Activated B cell treated with CpG ODN at 0.5 μM for 24 hours (primary cell): ENCODE measurements around the gene FCHSD2. TPM values are rescaled to one million over a fixed set of nuclear protein-coding genes. Genes with fewer than 3 reads are reported as not detected.

ENCODE experiments used
- ATAC-seq: fragments of 200-7000 bp; cut with Tn5 transposase; one replicate; pipeline ENCODE4 v1.10.0; 2021; ENCODE audit warnings: low read depth, mild to moderate bottlenecking, moderate library complexity
- CTCF ChIA-PET: fragments of 350-600 bp; sonication (Branson Sonifier 250); formaldehyde crosslinking; loops from one replicate; lab custom pipeline; 2021; ENCODE audit warnings: antibody characterized with exemption; lab: Charles Lee
- POLR2A ChIA-PET: fragments of 350-600 bp; sonication (Branson Sonifier 250); formaldehyde crosslinking; loops from one replicate; lab custom pipeline; 2021; ENCODE audit warnings: antibody characterized with exemption; lab: Charles Lee
- DNase-seq: peaks from one replicate; pipeline ENCODE4 v3.0.0; 2022
- H3K27ac Mint-ChIP-seq: one replicate; pipeline ENCODE4 v1.8.0; 2020; ENCODE audit warnings: mixed read lengths
- H3K27me3 Mint-ChIP-seq: one replicate; pipeline ENCODE4 v1.8.0; 2021; ENCODE audit warnings: mixed read lengths
- H3K36me3 Mint-ChIP-seq: one replicate; pipeline ENCODE4 v1.8.0; 2021; ENCODE audit warnings: low read depth, mixed read lengths
- H3K4me1 Mint-ChIP-seq: one replicate; pipeline ENCODE4 v1.8.0; 2021; ENCODE audit warnings: mixed read lengths
- H3K4me3 Mint-ChIP-seq: one replicate; pipeline ENCODE4 v1.8.0; 2020; ENCODE audit warnings: mild to moderate bottlenecking, mixed read lengths
- H3K9me3 Mint-ChIP-seq: one replicate; pipeline ENCODE4 v1.8.0; 2020; ENCODE audit warnings: mixed read lengths
- CTCF ChIP-seq: fragments of 200-600 bp; IDR thresholded peaks from one replicate; pipeline ENCODE4 v1.8.0; 2022; ENCODE audit warnings: antibody characterized with exemption, mild to moderate bottlenecking
- intact Hi-C: fragments of 100-400 bp; cut with micrococcal nuclease; formaldehyde crosslinking; loops from one replicate; pipeline ENCODE4 v1.15.1; 2024
- total RNA-seq: library from RNA; stranded (reverse); gene quantifications from 2 replicates; pipeline ENCODE4 v1.2.3, GENCODE V29; 2022

The FCHSD2 gene
- total RNA-seq, 1 donor from 2014 or later: 207 TPM

GRCh38 chr11:72838691-72839305 lies 303.3 kb downstream of the FCHSD2 start:
- CTCF ChIA-PET: no interaction called here
- DNase-seq (no peak), ATAC-seq (no peak)
- Mint-ChIP-seq H3K27me3 (no peaks in the 10 kb centered on the region), H3K4me1 (no peaks in the 10 kb centered on the region), H3K4me3 (no peak overlapping the region), H3K9me3 (no peaks in the 10 kb centered on the region), H3K27ac (peak overlapping the region; percentile 42), H3K36me3 (peaks cover 96% of the 10 kb centered on the region)
- intact Hi-C loops: no loop called here
- POLR2A ChIA-PET: no interaction called here
- TF ChIP-seq CTCF: no peak

- H3K36me3 Mint-ChIP-seq: peaks cover 90% of the 10 kb centered on the region
- H3K27ac Mint-ChIP-seq: peak overlapping the region; percentile 46
- no peak overlapping the region for H3K4me3 Mint-ChIP-seq
- ChIA-PET POLR2A (interaction anchor here (0.7 kb wide), 3 partner anchors 85 to 322 kb away, joined by 5 to 7 read pairs (median 5); no protein-coding TSS in a partner anchor), CTCF (interaction anchor here (3.5 kb wide), 1 partner anchor 341 kb away, joined by 15 read pairs; no protein-coding TSS in a partner anchor)
- peaks cover 4% of the 10 kb centered on the region for H3K4me1 Mint-ChIP-seq
- H3K9me3 Mint-ChIP-seq: no peaks in the 10 kb centered on the region
- intact Hi-C loops: no loop called here
- DNase-seq (no peak), ATAC-seq (no peak)
- H3K27me3 Mint-ChIP-seq: no peaks in the 10 kb centered on the region
- no peak for TF ChIP-seq CTCF
These were observed 306.0 kb downstream of the FCHSD2 start for GRCh38 chr11:72836111-72836510.

- Mint-ChIP-seq H3K4me3 (no peak overlapping the region), H3K9me3 (no peaks in the 10 kb centered on the region), H3K27me3 (no peaks in the 10 kb centered on the region), H3K36me3 (peaks cover 88% of the 10 kb centered on the region), H3K4me1 (peaks cover 4% of the 10 kb centered on the region), H3K27ac (peak overlapping the region; percentile 75)
- TF ChIP-seq CTCF: no peak
- intact Hi-C loops: no loop called here
- DNase-seq (no peak), ATAC-seq (no peak)
- ChIA-PET POLR2A (interaction anchor here (1.0 kb wide), 1 partner anchor 308 kb away, joined by 3 read pairs; the partner anchor contains the start of gene FCHSD2), CTCF (interaction anchor here (3.5 kb wide), 1 partner anchor 343 kb away, joined by 15 read pairs; no protein-coding TSS in a partner anchor)
These were observed 307.2 kb downstream of the FCHSD2 start for GRCh38 chr11:72834905-72835304.

- Mint-ChIP-seq H3K27me3 (no peaks in the 10 kb centered on the region), H3K9me3 (no peaks in the 10 kb centered on the region), H3K36me3 (peaks cover 86% of the 10 kb centered on the region), H3K27ac (peak overlapping the region; percentile 75), H3K4me1 (peaks cover 4% of the 10 kb centered on the region), H3K4me3 (no peak overlapping the region)
- DNase-seq (no peak), ATAC-seq (no peak)
- no peak for TF ChIP-seq CTCF
- CTCF ChIA-PET: interaction anchor here (1.1 to 3.5 kb wide), 4 partner anchors 10 to 343 kb away, joined by 3 to 18 read pairs (median 9); no protein-coding TSS in a partner anchor
- intact Hi-C loops: no loop called here
- POLR2A ChIA-PET: interaction anchor here (2.8 kb wide), 1 partner anchor 11 kb away, joined by 7 read pairs; no protein-coding TSS in a partner anchor
These were observed 308.2 kb downstream of the FCHSD2 start for GRCh38 chr11:72833811-72834493.
